ENCODE measurements around the gene METTL16.

METTL16 gene

GRCh38 chr17:2398182-2398581 is 113.5 kb downstream of the METTL16 start:
- TF ChIP-seq CTCF (IDR thresholded peaks at IDR 0.05; ENCODE audit: low read depth, low read length), result no peak

GRCh38 chr17:2397247-2398171 is 114.2 kb downstream of the METTL16 start:
- no peak for DNase-seq (ENCODE audit: extremely low read depth, low read depth)
- no peak for TF ChIP-seq CTCF (IDR thresholded peaks at IDR 0.05; ENCODE audit: low read depth, low read length)

More at GRCh38 chr17:2398182-2398581, 113.5 kb downstream of the METTL16 start:
- DNase-seq (ENCODE audit: extremely low read depth, low read depth), result no peak

GRCh38 chr17:2396568-2397246 is 115.0 kb downstream of the METTL16 start:
- TF ChIP-seq CTCF (IDR thresholded peaks at IDR 0.05; ENCODE audit: low read depth, low read length), result no peak
- DNase-seq (ENCODE audit: extremely low read depth, low read depth), result peak; percentile 95

- no peak for TF ChIP-seq CTCF (IDR thresholded peaks at IDR 0.05; ENCODE audit: low read depth, low read length)
- DNase-seq (ENCODE audit: extremely low read depth, low read depth), result no peak
These were observed 115.5 kb downstream of the METTL16 start for GRCh38 chr17:2396192-2396567.

- no peak for TF ChIP-seq CTCF (IDR thresholded peaks at IDR 0.05; ENCODE audit: low read depth, low read length)
- DNase-seq (ENCODE audit: extremely low read depth, low read depth), result no peak
These were observed 116.2 kb downstream of the METTL16 start for GRCh38 chr17:2395258-2396181.

GRCh38 chr17:2394775-2395201 is 116.9 kb downstream of the METTL16 start:
- TF ChIP-seq CTCF (IDR thresholded peaks at IDR 0.05; ENCODE audit: low read depth, low read length), result no peak
- DNase-seq (ENCODE audit: extremely low read depth, low read depth), result no peak

Data from AG09319 (cell line).